Keratinocyte (primary cell): ENCODE results near the gene CCDC148. TPM values are rescaled to one million over a fixed set of nuclear protein-coding genes. Genes with fewer than 3 reads are reported as not detected.

Experiments used
- DNase-seq: peaks from one replicate; pipeline ENCODE4 v3.0.0-alpha.2; 2011; ENCODE audit warnings: low read depth, missing footprints, low spot score
- FAIRE-seq: peaks from 2 replicates; lab custom pipeline; 2011; peaks lifted over from hg19 to GRCh38; lab: Jason Lieb, UNC
- H2AFZ ChIP-seq: 2 replicates; pipeline ENCODE4 v1.6.0; 2012; ENCODE audit warnings: low read length, control low read depth, inconsistent platforms; ENCODE audit not compliant: control insufficient read depth
- H3K27ac ChIP-seq: 2 replicates; pipeline ENCODE4 v1.5.1; 2011; ENCODE audit warnings: low read length; ENCODE audit not compliant: control insufficient read depth, insufficient read depth
- H3K27me3 ChIP-seq: 3 replicates; pipeline ENCODE4 v1.6.0; 2011; ENCODE audit warnings: low read length; ENCODE audit not compliant: control insufficient read depth, insufficient read depth; ENCODE audit errors: extremely low read depth
- H3K36me3 ChIP-seq, 2 experiments: 2 replicates in 1 of 2; 3 replicates in 1 of 2; pipeline ENCODE4 v1.5.1; 2011; ENCODE audit warnings: low read length in 2 of 2, mild to moderate bottlenecking in 1 of 2; ENCODE audit not compliant: control insufficient read depth in 2 of 2, insufficient read depth in 2 of 2; ENCODE audit errors: extremely low read depth in 1 of 2
- H3K4me1 ChIP-seq: 3 replicates; pipeline ENCODE4 v1.5.1; 2011; ENCODE audit warnings: low read length; ENCODE audit not compliant: control insufficient read depth, insufficient read depth; ENCODE audit errors: extremely low read depth
- H3K4me2 ChIP-seq: 3 replicates; pipeline ENCODE4 v1.6.0; 2011; ENCODE audit warnings: low read depth, low read length; ENCODE audit not compliant: control insufficient read depth, insufficient read depth; ENCODE audit errors: extremely low read depth
- H3K4me3 ChIP-seq, 3 experiments: fragments of 200-600 bp in 1 of 3; sonication (generic) in 1 of 3; 2 replicates in 2 of 3; 3 replicates in 1 of 3; pipeline ENCODE4 v1.5.1; 2011 to 2016; ENCODE audit warnings: low read length in 3 of 3, mild to moderate bottlenecking in 3 of 3, control low read depth in 2 of 3, inconsistent platforms in 1 of 3, low read depth in 1 of 3, mixed read lengths in 1 of 3, mixed run types in 1 of 3, moderate library complexity in 1 of 3; ENCODE audit not compliant: control insufficient read depth in 2 of 3, insufficient read depth in 2 of 3; ENCODE audit errors: extremely low read depth in 1 of 3
- H3K79me2 ChIP-seq: 2 replicates; pipeline ENCODE4 v1.6.0; 2012; ENCODE audit warnings: low read length; ENCODE audit not compliant: control insufficient read depth, insufficient read depth
- H3K9ac ChIP-seq: 3 replicates; pipeline ENCODE4 v1.6.0; 2011; ENCODE audit warnings: low read length; ENCODE audit not compliant: control insufficient read depth, insufficient read depth; ENCODE audit errors: extremely low read depth
- H3K9me1 ChIP-seq: 3 replicates; pipeline ENCODE4 v1.6.0; 2011; ENCODE audit warnings: low read length; ENCODE audit not compliant: control insufficient read depth, insufficient read depth; ENCODE audit errors: extremely low read depth
- H3K9me3 ChIP-seq: 2 replicates; pipeline ENCODE4 v1.5.1; 2012; ENCODE audit warnings: low read depth, low read length; ENCODE audit not compliant: control insufficient read depth
- H4K20me1 ChIP-seq: 3 replicates; pipeline ENCODE4 v1.6.0; 2011; ENCODE audit warnings: low read length; ENCODE audit not compliant: control insufficient read depth, insufficient read depth; ENCODE audit errors: extremely low read depth
- EZH2 ChIP-seq: IDR thresholded peaks from one replicate; pipeline ENCODE4 v1.6.1; 2012; ENCODE audit warnings: inconsistent platforms, mild to moderate bottlenecking, low read length, moderate library complexity
- dilution Hi-C: fragments of 300-500 bp; cut with MboI; formaldehyde crosslinking; loops from one replicate; pipeline ENCODE4 v1.7.0; 2020; ENCODE audit warnings: low sequenced_read_pairs; ENCODE audit not compliant: extremely low pct_ligation_motif_present
- polyA plus RNA-seq, 5 experiments: library from polyadenylated mRNA; depleted of rRNA in 3 of 5; stranded (reverse) in 3 of 5; stranded (forward) in 1 of 5; unstranded in 1 of 5; fragments of >200 nt; gene quantifications; 1 replicate in 1 of 5; 2 replicates in 3 of 5; 3 replicates in 1 of 5; pipeline versions ENCODE4 v1.2.1 to v1.2.3, GENCODE V29; 2011 to 2012; ENCODE audit warnings: missing spikeins in 2 of 5, low read depth in 1 of 5, low replicate concordance in 1 of 5
- TF ChIP-seq, protein P1 (sequence below), 3 experiments: IDR thresholded peaks in 1 of 3; conservative IDR thresholded peaks in 1 of 3; optimal IDR thresholded peaks in 1 of 3; 2 replicates in 2 of 3; 3 replicates in 1 of 3; pipeline versions ENCODE3 to v1.5.1; 2011; ENCODE audit warnings: low read length in 3 of 3, mild to moderate bottlenecking in 3 of 3, moderate library complexity in 2 of 3, control low read depth in 1 of 3, inconsistent platforms in 1 of 3; ENCODE audit not compliant: insufficient read depth in 2 of 3; ENCODE audit errors: extremely low read depth in 1 of 3

CCDC148 gene
- polyA plus RNA-seq, 1 donor (not counting 4 experiments of a cell fraction or from before 2014, with no cell fraction given): 0.39 TPM

DNA sequence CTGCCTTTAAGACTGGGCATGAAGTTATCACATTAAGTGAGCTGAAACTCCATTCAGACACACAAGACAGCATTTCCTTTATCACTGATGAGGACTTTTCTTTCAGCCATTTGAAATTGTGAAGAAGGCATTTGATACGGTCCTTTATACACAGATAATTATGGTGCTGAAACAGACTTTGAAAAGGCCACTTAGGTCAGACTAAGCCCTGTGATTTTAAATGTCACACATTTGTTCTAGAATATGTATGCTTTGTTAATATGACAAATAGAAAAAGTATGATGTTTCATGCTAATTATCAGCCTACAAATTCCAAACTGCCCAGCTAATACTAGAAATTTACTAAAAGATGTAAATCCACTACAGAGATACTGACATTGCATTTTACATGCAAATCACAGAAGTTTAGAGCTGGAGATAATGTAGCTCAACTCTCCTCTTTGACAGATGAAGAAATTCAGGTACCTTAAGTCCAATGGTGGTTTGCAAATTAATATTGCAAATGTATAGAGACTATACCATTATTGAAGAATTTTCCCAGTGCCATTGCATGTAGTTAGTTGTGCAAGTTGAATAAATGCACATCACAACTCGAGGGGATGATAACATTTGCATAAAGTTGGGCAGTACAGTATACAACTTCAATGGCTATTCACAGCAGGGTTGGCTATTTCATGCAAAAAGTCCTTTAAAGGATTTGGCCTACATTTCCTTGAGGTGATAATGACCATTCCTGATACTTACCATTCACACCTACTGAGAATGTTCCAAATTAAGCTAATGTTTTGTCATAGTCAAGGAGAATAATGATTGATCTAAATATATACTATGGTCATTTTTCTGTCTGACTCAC is 179.7 kb downstream of the CCDC148 start:
- Histone ChIP-seq H4K20me1 (no peaks in the 10 kb centered on the region), H3K9ac (no peak overlapping the region), H3K4me3 (no peak overlapping the region), H3K36me3 (no peaks in the 10 kb centered on the region), H3K79me2 (no peaks in the 10 kb centered on the region), H3K4me1 (no peaks in the 10 kb centered on the region), H3K9me1 (no peaks in the 10 kb centered on the region), H3K27ac (no peak overlapping the region), H3K4me2 (no peak overlapping the region), H3K9me3 (no peaks in the 10 kb centered on the region), H3K27me3 (no peaks in the 10 kb centered on the region), H2AFZ (no peak overlapping the region)
- no peak for FAIRE-seq
- DNase-seq: no peak
- TF ChIP-seq EZH2: no peak
- TF ChIP-seq, protein P1, sequence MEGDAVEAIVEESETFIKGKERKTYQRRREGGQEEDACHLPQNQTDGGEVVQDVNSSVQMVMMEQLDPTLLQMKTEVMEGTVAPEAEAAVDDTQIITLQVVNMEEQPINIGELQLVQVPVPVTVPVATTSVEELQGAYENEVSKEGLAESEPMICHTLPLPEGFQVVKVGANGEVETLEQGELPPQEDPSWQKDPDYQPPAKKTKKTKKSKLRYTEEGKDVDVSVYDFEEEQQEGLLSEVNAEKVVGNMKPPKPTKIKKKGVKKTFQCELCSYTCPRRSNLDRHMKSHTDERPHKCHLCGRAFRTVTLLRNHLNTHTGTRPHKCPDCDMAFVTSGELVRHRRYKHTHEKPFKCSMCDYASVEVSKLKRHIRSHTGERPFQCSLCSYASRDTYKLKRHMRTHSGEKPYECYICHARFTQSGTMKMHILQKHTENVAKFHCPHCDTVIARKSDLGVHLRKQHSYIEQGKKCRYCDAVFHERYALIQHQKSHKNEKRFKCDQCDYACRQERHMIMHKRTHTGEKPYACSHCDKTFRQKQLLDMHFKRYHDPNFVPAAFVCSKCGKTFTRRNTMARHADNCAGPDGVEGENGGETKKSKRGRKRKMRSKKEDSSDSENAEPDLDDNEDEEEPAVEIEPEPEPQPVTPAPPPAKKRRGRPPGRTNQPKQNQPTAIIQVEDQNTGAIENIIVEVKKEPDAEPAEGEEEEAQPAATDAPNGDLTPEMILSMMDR (optimal IDR thresholded peaks at IDR 0.05 in 1 of 3, IDR thresholded peaks at IDR 0.05 in 1 of 3, conservative IDR thresholded peaks at IDR 0.05 in 1 of 3; ENCODE audit: extremely low read depth in 1 of 3, insufficient read depth in 2 of 3, low read length in 3 of 3): no peak
- dilution Hi-C loops: no loop called here

GRCh38 chr2:158273791-158274190 is 182.8 kb downstream of the CCDC148 start:
- no peaks in the 10 kb centered on the region for H3K27me3 ChIP-seq
- no peaks in the 10 kb centered on the region for H3K9me1 ChIP-seq
- TF ChIP-seq, protein P1 (optimal IDR thresholded peaks at IDR 0.05 in 1 of 3, IDR thresholded peaks at IDR 0.05 in 1 of 3, conservative IDR thresholded peaks at IDR 0.05 in 1 of 3; ENCODE audit: extremely low read depth in 1 of 3, insufficient read depth in 2 of 3, low read length in 3 of 3): no peak
- TF ChIP-seq EZH2: no peak
- DNase-seq (no peak), FAIRE-seq (no peak)
- H3K27ac ChIP-seq: no peak overlapping the region
- no peak overlapping the region for H3K4me3 ChIP-seq
- H3K36me3 ChIP-seq: no peaks in the 10 kb centered on the region
- no peak overlapping the region for H3K9ac ChIP-seq
- H4K20me1 ChIP-seq: no peaks in the 10 kb centered on the region
- H2AFZ ChIP-seq: no peak overlapping the region
- H3K79me2 ChIP-seq: no peaks in the 10 kb centered on the region
- H3K9me3 ChIP-seq: no peaks in the 10 kb centered on the region
- no peaks in the 10 kb centered on the region for H3K4me1 ChIP-seq
- dilution Hi-C loops: no loop called here
- H3K4me2 ChIP-seq: no peak overlapping the region
